ENCODE data around the gene RPL9. TPM values are rescaled to one million over a fixed set of nuclear protein-coding genes. Genes with fewer than 3 reads are reported as not detected.
"Not testable (repeated sequence)": the region's sequence is repeated elsewhere in the genome, so short reads cannot be mapped to it uniquely, and the experiment has no call there.

Gene RPL9
- total RNA-seq, 1 donor from 2014 or later: 1,277 TPM

DNA sequence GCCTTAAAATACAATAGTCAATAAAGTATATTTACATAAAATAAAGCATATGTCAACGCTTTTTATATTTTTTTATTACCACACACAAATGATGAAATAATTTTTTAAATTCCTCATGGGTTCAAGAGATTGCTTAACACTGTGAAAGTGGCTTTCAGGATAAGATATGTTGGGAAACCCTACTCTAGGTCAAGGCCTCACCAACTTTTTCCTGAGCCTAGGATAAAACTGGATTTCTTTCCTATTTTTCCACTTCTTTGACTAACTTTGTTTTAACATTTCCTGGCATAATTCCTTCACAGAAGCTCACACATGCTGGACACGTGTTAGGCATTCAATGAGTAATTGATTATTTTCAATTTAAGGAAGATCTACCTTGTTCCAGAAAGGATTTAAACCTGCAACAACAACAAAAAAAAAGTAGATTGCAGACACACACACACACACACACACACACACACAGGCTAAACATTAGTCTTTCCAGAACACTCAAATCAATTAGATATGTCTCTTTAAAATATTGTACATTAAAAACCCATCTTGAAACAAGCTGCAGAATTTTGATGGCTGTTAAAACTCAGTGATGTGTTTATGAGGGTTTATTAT is 42.9 kb downstream of the RPL9 start:
- DNase-seq (no peak), ATAC-seq (peak in 1 of 2 donors; percentile 35)
- Histone ChIP-seq H3K27me3 (ENCODE audit: low read depth) (no peaks in the 10 kb centered on the region), H3K9me3 (no peaks in the 10 kb centered on the region), H3K36me3 (no peaks in the 10 kb centered on the region), H3K4me1 (no peaks in the 10 kb centered on the region), H3K27ac (no peak overlapping the region), H3K4me3 (no peak overlapping the region)
- intact Hi-C loops (cut with DNase I): no loop called here
- TF ChIP-seq, protein P1, sequence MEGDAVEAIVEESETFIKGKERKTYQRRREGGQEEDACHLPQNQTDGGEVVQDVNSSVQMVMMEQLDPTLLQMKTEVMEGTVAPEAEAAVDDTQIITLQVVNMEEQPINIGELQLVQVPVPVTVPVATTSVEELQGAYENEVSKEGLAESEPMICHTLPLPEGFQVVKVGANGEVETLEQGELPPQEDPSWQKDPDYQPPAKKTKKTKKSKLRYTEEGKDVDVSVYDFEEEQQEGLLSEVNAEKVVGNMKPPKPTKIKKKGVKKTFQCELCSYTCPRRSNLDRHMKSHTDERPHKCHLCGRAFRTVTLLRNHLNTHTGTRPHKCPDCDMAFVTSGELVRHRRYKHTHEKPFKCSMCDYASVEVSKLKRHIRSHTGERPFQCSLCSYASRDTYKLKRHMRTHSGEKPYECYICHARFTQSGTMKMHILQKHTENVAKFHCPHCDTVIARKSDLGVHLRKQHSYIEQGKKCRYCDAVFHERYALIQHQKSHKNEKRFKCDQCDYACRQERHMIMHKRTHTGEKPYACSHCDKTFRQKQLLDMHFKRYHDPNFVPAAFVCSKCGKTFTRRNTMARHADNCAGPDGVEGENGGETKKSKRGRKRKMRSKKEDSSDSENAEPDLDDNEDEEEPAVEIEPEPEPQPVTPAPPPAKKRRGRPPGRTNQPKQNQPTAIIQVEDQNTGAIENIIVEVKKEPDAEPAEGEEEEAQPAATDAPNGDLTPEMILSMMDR (IDR thresholded peaks at IDR 0.05): no peak

DNA sequence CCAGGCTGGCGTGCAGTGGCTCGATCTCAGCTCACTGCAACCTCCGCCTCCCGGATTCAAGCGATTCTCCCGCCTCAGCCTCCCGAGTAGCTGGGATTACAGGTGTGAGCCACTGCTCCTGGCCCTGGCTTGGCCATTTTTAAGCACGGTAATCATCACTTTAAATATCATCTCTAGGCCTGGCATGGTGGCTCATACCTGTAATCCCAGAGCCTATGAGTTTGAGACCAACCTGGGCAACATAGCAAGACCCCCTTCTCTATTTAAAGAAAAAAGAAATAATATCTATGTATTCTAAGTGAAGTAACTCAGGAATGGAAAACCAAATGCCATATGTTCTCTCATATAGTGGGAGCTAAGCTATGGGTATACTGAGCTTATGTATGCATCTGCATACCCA is 47.2 kb downstream of the RPL9 start:
- H3K9me3 ChIP-seq; H3K27ac ChIP-seq; intact Hi-C loops (cut with DNase I); H3K4me3 ChIP-seq; DNase-seq; ATAC-seq; H3K4me1 ChIP-seq; H3K36me3 ChIP-seq; H3K27me3 ChIP-seq (ENCODE audit: low read depth): not testable (repeated sequence)

DNA sequence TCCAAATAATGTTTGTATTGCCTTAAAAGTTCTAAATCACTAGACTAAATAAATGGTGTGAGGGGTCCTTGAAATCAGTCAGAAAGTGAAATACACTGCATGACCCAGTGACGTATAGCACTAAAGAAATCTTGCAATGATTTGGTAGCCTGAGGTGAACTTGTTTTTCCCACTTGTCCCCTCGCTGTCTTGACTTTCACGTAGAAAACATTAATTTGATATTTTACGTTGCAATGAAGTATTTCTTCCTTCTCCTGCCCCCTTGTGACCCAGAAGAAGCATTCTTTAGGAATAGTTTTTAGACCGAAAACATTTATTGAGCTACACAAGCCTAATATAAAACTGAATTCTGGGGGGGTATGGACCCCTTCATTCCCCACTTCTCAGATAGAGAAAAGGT is 48.3 kb downstream of the RPL9 start:
- no peak overlapping the region for H3K4me3 ChIP-seq
- no peaks in the 10 kb centered on the region for H3K9me3 ChIP-seq
- no peak overlapping the region for H3K27ac ChIP-seq
- ATAC-seq (no peak), DNase-seq (no peak)
- H3K4me1 ChIP-seq: no peaks in the 10 kb centered on the region
- TF ChIP-seq, protein P1 (IDR thresholded peaks at IDR 0.05): no peak
- H3K36me3 ChIP-seq: no peaks in the 10 kb centered on the region
- intact Hi-C loops (cut with DNase I): no loop called here
- no peaks in the 10 kb centered on the region for H3K27me3 ChIP-seq (ENCODE audit: low read depth)

DNA sequence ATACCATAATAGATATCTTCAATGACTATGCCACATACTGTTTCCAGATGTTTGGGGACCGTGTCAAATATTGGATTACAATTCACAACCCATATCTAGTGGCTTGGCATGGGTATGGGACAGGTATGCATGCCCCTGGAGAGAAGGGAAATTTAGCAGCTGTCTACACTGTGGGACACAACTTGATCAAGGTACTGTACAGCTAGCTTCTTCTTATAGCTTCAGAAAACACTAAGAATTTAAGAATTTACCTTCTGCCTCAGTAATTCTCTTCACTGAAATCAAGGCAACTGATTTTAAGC is 51.2 kb downstream of the RPL9 start:
- H3K4me3 ChIP-seq: no peak overlapping the region
- no peaks in the 10 kb centered on the region for H3K27me3 ChIP-seq (ENCODE audit: low read depth)
- no peaks in the 10 kb centered on the region for H3K4me1 ChIP-seq
- no peaks in the 10 kb centered on the region for H3K9me3 ChIP-seq
- ATAC-seq (no peak), DNase-seq (no peak)
- H3K36me3 ChIP-seq: no peaks in the 10 kb centered on the region
- H3K27ac ChIP-seq: no peak overlapping the region
- TF ChIP-seq, protein P1 (IDR thresholded peaks at IDR 0.05): no peak
- intact Hi-C loops (cut with DNase I): no loop called here

DNA sequence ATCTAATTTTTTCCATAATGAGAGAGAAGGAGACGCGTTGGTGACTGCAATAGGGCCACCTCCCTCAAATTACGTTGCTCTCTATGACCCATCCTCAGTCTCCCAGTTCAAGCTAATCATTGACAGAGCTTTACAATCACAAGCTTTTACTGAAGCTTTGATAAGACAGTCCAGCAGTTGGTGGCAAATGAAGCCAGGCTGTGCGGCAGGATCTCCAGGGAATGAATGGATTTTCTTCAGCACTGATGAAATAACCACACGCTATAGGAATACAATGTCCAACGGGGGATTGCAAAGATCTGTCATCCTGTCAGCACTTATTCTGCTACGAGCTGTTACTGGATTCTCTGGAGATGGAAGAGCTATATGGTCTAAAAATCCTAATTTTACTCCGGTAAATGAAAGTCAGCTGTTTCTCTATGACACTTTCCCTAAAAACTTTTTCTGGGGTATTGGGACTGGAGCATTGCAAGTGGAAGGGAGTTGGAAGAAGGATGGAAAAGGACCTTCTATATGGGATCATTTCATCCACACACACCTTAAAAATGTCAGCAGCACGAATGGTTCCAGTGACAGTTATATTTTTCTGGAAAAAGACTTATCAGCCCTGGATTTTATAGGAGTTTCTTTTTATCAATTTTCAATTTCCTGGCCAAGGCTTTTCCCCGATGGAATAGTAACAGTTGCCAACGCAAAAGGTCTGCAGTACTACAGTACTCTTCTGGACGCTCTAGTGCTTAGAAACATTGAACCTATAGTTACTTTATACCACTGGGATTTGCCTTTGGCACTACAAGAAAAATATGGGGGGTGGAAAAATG is 51.7 kb downstream of the RPL9 start, which contains the start of gene KLB:
KLB (plus strand) TSS at position 168 of the 821 bp plus-strand sequence; CDS start at position 188, 20 bp downstream.
- ATAC-seq (peak in 1 of 2 donors; percentile 52), DNase-seq (no peak)
- H3K9me3 ChIP-seq: no peaks in the 10 kb centered on the region
- no peaks in the 10 kb centered on the region for H3K27me3 ChIP-seq (ENCODE audit: low read depth)
- TF ChIP-seq, protein P1 (IDR thresholded peaks at IDR 0.05): no peak
- intact Hi-C loops (cut with DNase I): no loop called here
- no peak within 1 kb of the TSS for H3K4me3 ChIP-seq
- no peaks in the 10 kb centered on the region for H3K36me3 ChIP-seq
- no peaks in the 10 kb centered on the region for H3K4me1 ChIP-seq
- H3K27ac ChIP-seq: no peak within 1 kb of the TSS

Small RNA genes within 50 kb of the gene (microRNA-seq; reads per million reads assigned to microRNA genes)
- not detected for gene MIR5591 (ENCODE audit: borderline number of aligned reads)

Other genes starting within 250 kb of the RPL9 start
- 50.2 TPM for gene RFC1, start 92.6 kb downstream of the RPL9 start, total RNA-seq
- 1.0 TPM for gene KLB, start 52.0 kb downstream of the RPL9 start, total RNA-seq
- 13.7 TPM for gene LIAS, start 134 bp upstream of the RPL9 start, total RNA-seq
- 47.7 TPM for gene UGDH, start 68.5 kb upstream of the RPL9 start, total RNA-seq
- 61.2 TPM for gene SMIM14, start 179.9 kb upstream of the RPL9 start, total RNA-seq
- gene UBE2K, start 239.2 kb upstream of the RPL9 start, total RNA-seq: 54.3 TPM

Data from lower lobe of right lung (tissue), 2 donors.